SK-N-SH (cell line): ENCODE measurements around the gene MARCHF3. TPM values are rescaled to one million over a fixed set of nuclear protein-coding genes. Genes with fewer than 3 reads are reported as not detected.
A peak's percentile ranks its signal among the peaks of the same experiment; 100 is the strongest.

ENCODE experiments used
- CTCF ChIA-PET: fragments of 300-600, 350-600 bp; formaldehyde crosslinking; extraction: SDS; loops from one replicate; lab custom pipeline; 2021; lab: Yijun Ruan, JAX
- POLR2A ChIA-PET: fragments of 350-600 bp; sonication (Branson Sonifier 250); formaldehyde crosslinking; extraction: SDS; loops from one replicate; lab custom pipeline; 2020; ENCODE audit warnings: antibody characterized with exemption, inconsistent platforms; lab: Yijun Ruan, JAX
- DNase-seq: peaks from one replicate; pipeline ENCODE4 v3.0.0; 2012
- H2AFZ ChIP-seq: fragments of 200-600 bp; sonication (generic); 2 replicates; pipeline ENCODE4 v1.8.1; 2016; ENCODE audit warnings: antibody characterized with exemption, mild to moderate bottlenecking, low read depth
- H3F3A ChIP-seq: fragments of 200-600 bp; sonication (generic); replicated peaks from 2 replicates; pipeline ENCODE3; 2016; ENCODE audit warnings: antibody characterized with exemption, mild to moderate bottlenecking; ENCODE audit not compliant: insufficient read depth
- H3K27ac ChIP-seq, 2 experiments: fragments of 200-500 bp in 1 of 2; fragments of 200-600 bp in 1 of 2; sonication (Bioruptor generic) in 1 of 2; sonication (generic), shearing (Covaris generic) in 1 of 2; 2 replicates each; pipeline versions ENCODE4 v1.5.1 to v1.6.1; 2014 to 2016; ENCODE audit warnings: low read depth in 2 of 2, inconsistent platforms in 1 of 2, low read length in 1 of 2, mild to moderate bottlenecking in 1 of 2, mixed read lengths in 1 of 2
- H3K27me3 ChIP-seq: fragments of 200-600 bp; sonication (generic), shearing (Covaris generic); 2 replicates; pipeline ENCODE4 v1.6.1; 2016; ENCODE audit warnings: mixed run types; ENCODE audit not compliant: insufficient read depth
- H3K36me3 ChIP-seq, 2 experiments: fragments of 200-500 bp in 1 of 2; fragments of 200-600 bp in 1 of 2; sonication (Bioruptor generic) in 1 of 2; sonication (generic) in 1 of 2; replicated peaks in 1 of 2; 2 replicates each; pipeline versions ENCODE3 to v1.5.1; 2014 to 2016; ENCODE audit warnings: low read length in 1 of 2, mild to moderate bottlenecking in 1 of 2; ENCODE audit not compliant: insufficient read depth in 2 of 2, control insufficient read depth in 1 of 2
- H3K4me1 ChIP-seq, 2 experiments: fragments of 200-500 bp in 1 of 2; fragments of 200-600 bp in 1 of 2; sonication (Bioruptor generic) in 1 of 2; sonication (generic), shearing (Covaris generic) in 1 of 2; 2 replicates each; pipeline versions ENCODE4 v1.5.1 to v1.6.1; 2014 to 2016; ENCODE audit warnings: low read depth in 1 of 2, low read length in 1 of 2, mixed run types in 1 of 2; ENCODE audit not compliant: insufficient read depth in 2 of 2, control insufficient read depth in 1 of 2
- H3K4me2 ChIP-seq: fragments of 200-600 bp; sonication (generic), shearing (Covaris generic); 2 replicates; pipeline ENCODE4 v1.6.1; 2017; ENCODE audit warnings: mixed run types
- H3K4me3 ChIP-seq, 2 experiments: fragments of 200-500 bp in 1 of 2; fragments of 200-600 bp in 1 of 2; sonication (Bioruptor generic) in 1 of 2; sonication (generic), shearing (Covaris generic) in 1 of 2; 2 replicates each; pipeline versions ENCODE4 v1.5.1 to v1.8.1; 2014 to 2016; ENCODE audit warnings: low read depth in 2 of 2, inconsistent platforms in 1 of 2, low read length in 1 of 2, mild to moderate bottlenecking in 1 of 2, mixed read lengths in 1 of 2, moderate library complexity in 1 of 2
- H3K79me2 ChIP-seq: fragments of 200-600 bp; sonication (generic); 2 replicates; pipeline ENCODE4 v1.8.1; 2017; ENCODE audit warnings: mild to moderate bottlenecking; ENCODE audit not compliant: insufficient read depth
- H3K9ac ChIP-seq: fragments of 200-600 bp; sonication (generic); 2 replicates; pipeline ENCODE4 v1.6.1; 2017; ENCODE audit warnings: mixed run types
- H3K9me2 ChIP-seq: fragments of 200-600 bp; sonication (generic); 2 replicates; pipeline ENCODE4 v1.6.1; 2017; ENCODE audit warnings: mixed run types
- H3K9me3 ChIP-seq: fragments of 200-600 bp; sonication (generic); 2 replicates; pipeline ENCODE4 v1.6.1; 2017; ENCODE audit warnings: mixed run types, mild to moderate bottlenecking, moderate library complexity
- H4K20me1 ChIP-seq: fragments of 200-600 bp; sonication (generic); 2 replicates; pipeline ENCODE4 v1.6.1; 2017; ENCODE audit warnings: mild to moderate bottlenecking, mixed run types; ENCODE audit not compliant: insufficient read depth
- EZH2phosphoT487 ChIP-seq: fragments of 200-600 bp; sonication (generic); IDR thresholded peaks from 2 replicates; pipeline ENCODE4 v1.6.1; 2017; ENCODE audit warnings: low read depth, mixed run types, mild to moderate bottlenecking, antibody characterized with exemption, moderate library complexity, borderline replicate concordance
- FOXM1 ChIP-seq: IDR thresholded peaks from 2 replicates; pipeline ENCODE4 v1.4.0; 2012; ENCODE audit warnings: low read depth, mild to moderate bottlenecking
- GABPA ChIP-seq: IDR thresholded peaks from 2 replicates; pipeline ENCODE4 v1.4.0; 2012; ENCODE audit warnings: low read depth, mild to moderate bottlenecking
- GATA2 ChIP-seq: sonication (generic); formaldehyde crosslinking; IDR thresholded peaks from 2 replicates; pipeline ENCODE4 v1.5.0; 2020; ENCODE audit warnings: mild to moderate bottlenecking, missing genetic modification reagents
- JUND ChIP-seq: IDR thresholded peaks from 2 replicates; pipeline ENCODE4 v1.4.0; 2012
- MAX ChIP-seq: IDR thresholded peaks from 2 replicates; pipeline ENCODE4 v1.4.0; 2012; ENCODE audit warnings: low read depth
- MEF2A ChIP-seq: IDR thresholded peaks from 2 replicates; pipeline ENCODE4 v1.4.0; 2012; ENCODE audit warnings: low read depth, borderline replicate concordance
- MXI1 ChIP-seq: IDR thresholded peaks from 2 replicates; pipeline ENCODE4 v1.6.1; 2012; ENCODE audit warnings: mild to moderate bottlenecking, low read depth, low read length, improper control_type of control experiment
- NFIC ChIP-seq: IDR thresholded peaks from 2 replicates; pipeline ENCODE4 v1.4.0; 2012; ENCODE audit warnings: borderline replicate concordance
- NRF1 ChIP-seq: IDR thresholded peaks from 2 replicates; pipeline ENCODE4 v1.6.1; 2012; ENCODE audit warnings: low read depth, mild to moderate bottlenecking, low read length
- PBX3 ChIP-seq: IDR thresholded peaks from 2 replicates; pipeline ENCODE4; 2012
- POLR2AphosphoS5 ChIP-seq: IDR thresholded peaks from 2 replicates; pipeline ENCODE4 v1.6.1; 2012; ENCODE audit warnings: low read depth, low read length
- RAD21 ChIP-seq: IDR thresholded peaks from 2 replicates; pipeline ENCODE4 v1.6.1; 2012; ENCODE audit warnings: mild to moderate bottlenecking, low read length
- RCOR1 ChIP-seq: fragments of 150-350 bp; IDR thresholded peaks from 2 replicates; pipeline ENCODE4 v1.6.1; 2017; ENCODE audit warnings: antibody characterized with exemption, low read length
- RFX5 ChIP-seq: IDR thresholded peaks from 2 replicates; pipeline ENCODE4 v1.6.1; 2012; ENCODE audit warnings: mild to moderate bottlenecking, improper control_type of control experiment, low read length
- RXRA ChIP-seq: IDR thresholded peaks from 2 replicates; pipeline ENCODE4 v1.4.0; 2012; ENCODE audit warnings: low read depth, mild to moderate bottlenecking, borderline replicate concordance
- SIN3A ChIP-seq: IDR thresholded peaks from 2 replicates; pipeline ENCODE4 v1.6.1; 2012; ENCODE audit warnings: low read depth, mild to moderate bottlenecking, low read length, moderate library complexity, borderline replicate concordance
- SMC3 ChIP-seq: IDR thresholded peaks from 2 replicates; pipeline ENCODE4 v1.6.1; 2012; ENCODE audit warnings: low read depth, low read length, improper control_type of control experiment
- TAF1 ChIP-seq: IDR thresholded peaks from 2 replicates; pipeline ENCODE4 v1.6.1; 2012; ENCODE audit warnings: low read depth, mild to moderate bottlenecking, low read length, moderate library complexity, borderline replicate concordance
- TCF12 ChIP-seq: IDR thresholded peaks from 2 replicates; pipeline ENCODE4 v1.4.0; 2012
- TEAD4 ChIP-seq: IDR thresholded peaks from 2 replicates; pipeline ENCODE4 v1.4.0; 2012; ENCODE audit warnings: mild to moderate bottlenecking, borderline replicate concordance; ENCODE audit not compliant: insufficient read depth
- USF2 ChIP-seq: fragments of 150-350 bp; IDR thresholded peaks from 2 replicates; pipeline ENCODE4 v1.6.1; 2017; ENCODE audit warnings: antibody characterized with exemption, low read length, low read depth, borderline replicate concordance
- YY1 ChIP-seq: IDR thresholded peaks from 2 replicates; pipeline ENCODE4 v1.4.0; 2012; ENCODE audit warnings: low read depth, mild to moderate bottlenecking
- WGBS: methylation state at CpG from one replicate; pipeline ENCODE4 v1.1.6; 2017; ENCODE audit warnings: low lambda C conversion rate; 5-methylcytosine and 5-hydroxymethylcytosine counted together
- polyA plus RNA-seq, 3 experiments: library from polyadenylated mRNA; depleted of rRNA; stranded (reverse); fragments of >200 nt; gene quantifications; 2 replicates each; pipeline ENCODE4 v1.2.3, GENCODE V29; 2012

The MARCHF3 gene
- polyA plus RNA-seq, 1 of the 3 experiments (the other 2 are of a cell fraction) = 21.5 TPM

GRCh38 chr5:126976520-126977172, 53.7 kb downstream of the MARCHF3 start:
- H3K36me3 ChIP-seq = no peaks in the 10 kb centered on the region
- H3F3A ChIP-seq = no peaks in the 10 kb centered on the region
- 90% methylated on average over 6 of the region's 6 CpGs for WGBS
- H3K9me2 ChIP-seq = no peaks in the 10 kb centered on the region
- H3K4me1 ChIP-seq = peaks cover 9 to 14% of the 10 kb centered on the region in 2 experiments; a peak in 3 of 4 replicates
- CTCF ChIA-PET = no interaction called here
- no peak overlapping the region for H2AFZ ChIP-seq
- H3K27ac ChIP-seq = peak overlapping the region in 1 of 2 experiments; percentile 53; a peak in 2 of 4 replicates
- POLR2A ChIA-PET = no interaction called here
- peaks cover 5% of the 10 kb centered on the region; the same call in 1 of the 2 replicates for H3K79me2 ChIP-seq
- no peaks in the 10 kb centered on the region for H4K20me1 ChIP-seq
- H3K27me3 ChIP-seq = no peaks in the 10 kb centered on the region
- TF ChIP-seq PBX3 (no peak), MEF2A (no peak), FOXM1 (no peak), SIN3A (no peak), GATA2 (no peak), MXI1 (no peak), JUND (no peak), TCF12 (no peak)
- DNase-seq = no peak
- no peaks in the 10 kb centered on the region for H3K9me3 ChIP-seq
- no peak overlapping the region for H3K4me3 ChIP-seq
- H3K9ac ChIP-seq = no peak overlapping the region
- no peak overlapping the region for H3K4me2 ChIP-seq

- CTCF ChIA-PET = no interaction called here
These were observed 54.6 kb downstream of the MARCHF3 start for GRCh38 chr5:126975796-126976195.

GRCh38 chr5:126973193-126973592, 57.2 kb downstream of the MARCHF3 start:
- no peaks in the 10 kb centered on the region for H3K27me3 ChIP-seq
- H3K79me2 ChIP-seq = peaks cover 5% of the 10 kb centered on the region; the same call in 1 of the 2 replicates
- no peak overlapping the region for H3K4me3 ChIP-seq
- H2AFZ ChIP-seq = no peak overlapping the region
- no peaks in the 10 kb centered on the region for H3K9me2 ChIP-seq
- H3K9me3 ChIP-seq = no peaks in the 10 kb centered on the region
- POLR2A ChIA-PET = no interaction called here
- 89% methylated on average over 5 of the region's 6 CpGs for WGBS
- CTCF ChIA-PET = no interaction called here
- H3K36me3 ChIP-seq = no peaks in the 10 kb centered on the region
- H3K27ac ChIP-seq = no peak overlapping the region
- no peaks in the 10 kb centered on the region for H4K20me1 ChIP-seq
- peaks cover 10% of the 10 kb centered on the region for H3F3A ChIP-seq
- no peak overlapping the region for H3K9ac ChIP-seq
- no peak for DNase-seq
- H3K4me1 ChIP-seq = peaks cover 17 to 19% of the 10 kb centered on the region in 2 experiments; a peak in 3 of 4 replicates
- H3K4me2 ChIP-seq = no peak overlapping the region
- TF ChIP-seq FOXM1 = no peak
- TF ChIP-seq RAD21 = no peak
- TF ChIP-seq MAX = no peak
- TF ChIP-seq RFX5 = no peak
- no peak for TF ChIP-seq EZH2phosphoT487
- TF ChIP-seq NFIC = no peak
- no peak for TF ChIP-seq PBX3
- TF ChIP-seq TEAD4 = no peak
- TF ChIP-seq YY1 = no peak
- TF ChIP-seq USF2 = no peak
- TF ChIP-seq TAF1 = no peak
- no peak for TF ChIP-seq JUND

More at GRCh38 chr5:126975796-126976195, 54.6 kb downstream of the MARCHF3 start:
- no peaks in the 10 kb centered on the region for H3K9me3 ChIP-seq
- H4K20me1 ChIP-seq = no peaks in the 10 kb centered on the region
- POLR2A ChIA-PET = no interaction called here
- peaks cover under 1% of the 10 kb centered on the region for H3F3A ChIP-seq
- peaks cover 11 to 17% of the 10 kb centered on the region in 2 experiments; a peak in 3 of 4 replicates for H3K4me1 ChIP-seq
- no peaks in the 10 kb centered on the region for H3K36me3 ChIP-seq
- H3K27me3 ChIP-seq = no peaks in the 10 kb centered on the region
- no peak overlapping the region for H3K4me3 ChIP-seq
- H2AFZ ChIP-seq = no peak overlapping the region
- no peak for DNase-seq
- no peak overlapping the region for H3K27ac ChIP-seq
- H3K9me2 ChIP-seq = no peaks in the 10 kb centered on the region
- H3K4me2 ChIP-seq = no peak overlapping the region
- TF ChIP-seq POLR2AphosphoS5 (no peak), RXRA (no peak), RCOR1 (no peak), TCF12 (no peak), MEF2A (no peak), SMC3 (no peak), TAF1 (no peak), GABPA (no peak), NRF1 (no peak)
- no peak overlapping the region for H3K9ac ChIP-seq
- peaks cover 5% of the 10 kb centered on the region; the same call in 1 of the 2 replicates for H3K79me2 ChIP-seq
